Heart left ventricle (tissue), 16 donors: ENCODE data around the gene GALNT9. TPM values are rescaled to one million over a fixed set of nuclear protein-coding genes. Genes with fewer than 3 reads are reported as not detected.
A peak's percentile ranks its signal among the peaks of the same experiment; 100 is the strongest.

Source experiments
- ATAC-seq, 4 donors: fragments of 200-7000 bp; cut with Tn5 transposase; one replicate each; pipeline ENCODE4 v1.9.1; 2020 to 2022; ENCODE audit warnings: moderate library complexity in 4 of 4, mild to moderate bottlenecking in 3 of 4, moderate number of reproducible peaks in 1 of 4
- DNase-seq, 5 donors: peaks; one replicate each; pipeline ENCODE4 v3.0.0-alpha.2; 2020
- H3K27ac ChIP-seq, 12 donors: fragments of 200-600 bp; sonication (generic) in 4 of 12; one replicate each; pipeline versions ENCODE4 v1.5.0 to v1.8.0; 2016 to 2022; ENCODE audit warnings: mild to moderate bottlenecking in 2 of 12
- H3K27me3 ChIP-seq, 9 donors: fragments of 200-600 bp; sonication (generic) in 2 of 9; one replicate each; pipeline versions ENCODE4 v1.5.1 to v1.8.0; 2016 to 2022; ENCODE audit warnings: mild to moderate bottlenecking in 3 of 9
- H3K36me3 ChIP-seq, 9 donors: fragments of 200-600 bp; sonication (generic) in 2 of 9; one replicate each; pipeline versions ENCODE4 v1.5.0 to v1.8.0; 2018 to 2022; ENCODE audit warnings: mild to moderate bottlenecking in 2 of 9
- H3K4me1 ChIP-seq, 12 donors: fragments of 200-600 bp; sonication (generic) in 4 of 12; one replicate each; pipeline versions ENCODE4 v1.5.0 to v1.8.0; 2016 to 2022; ENCODE audit warnings: mild to moderate bottlenecking in 3 of 12
- H3K4me3 ChIP-seq, 12 donors: fragments of 200-600 bp; sonication (generic) in 4 of 12; one replicate each; pipeline versions ENCODE4 v1.5.0 to v1.8.0; 2017 to 2022; ENCODE audit warnings: mild to moderate bottlenecking in 9 of 12, moderate library complexity in 4 of 12
- H3K9me3 ChIP-seq, 12 donors: fragments of 200-600 bp; sonication (generic) in 4 of 12; one replicate each; pipeline versions ENCODE4 v1.5.0 to v1.8.0; 2016 to 2022; ENCODE audit warnings: mild to moderate bottlenecking in 1 of 12
- POLR2A ChIP-seq, 2 donors: fragments of 450-650 bp; IDR thresholded peaks; one replicate each; pipeline ENCODE4 v1.6.1; 2017; ENCODE audit warnings: antibody characterized with exemption in 2 of 2, mild to moderate bottlenecking in 2 of 2, moderate library complexity in 2 of 2
- WGBS, 4 donors: extraction: QIAGEN DNeasy Blood & Tissue Kit in 2 of 4; methylation state at CpG; one replicate each; pipeline versions ENCODE4 v1.1.5 to v1.1.7; 2013 to 2018; 5-methylcytosine and 5-hydroxymethylcytosine counted together
- intact Hi-C, 10 donors: fragments of 100-400 bp; cut with DNase I; formaldehyde crosslinking; loops; one replicate each; pipeline versions ENCODE4 v1.11.1 to v1.14.2; 2022
- polyA plus RNA-seq, 2 donors: library from polyadenylated mRNA; stranded (reverse); fragments of 200-250 nt; gene quantifications; one replicate each; pipeline ENCODE4 v1.2.3, GENCODE V29; 2013
- total RNA-seq, 9 donors: library from RNA; depleted of rRNA in 2 of 9; stranded (reverse); fragments of >200 nt in 2 of 9; fragmentation: NEBNext Ultra II Directional in 3 of 9; extraction: Animal tissue kit (Norgen Biotek cat#: 25700) in 3 of 9; gene quantifications; one replicate each; pipeline versions ENCODE4 v1.1.0 to v1.2.4, GENCODE V29; 2016 to 2023
- TF ChIP-seq, protein P1 (sequence below), 12 donors: fragments of 200-600 bp; sonication (generic) in 4 of 12; IDR thresholded peaks; one replicate each; pipeline versions ENCODE4 v1.5.0 to v1.8.0; 2018 to 2022; ENCODE audit warnings: antibody characterized with exemption in 12 of 12, mild to moderate bottlenecking in 5 of 12
- donor health status: ischemic (EF 13 %, LVEDD 7.1; RV severe dilation, severe dysfunction).
- donor health status: healthy with polysubstance abuse.
- donor health status: DM: no; HTN: yes; CAD: no.
- donor health status: DM: no; HTN: no; CAD: no.
- donor health status: ischemic (EF 25% LVEDD 6.9; RV normal size, moderate dysfunction).
- donor health status: ischemic (EF 25% LVEDD 5.7; RV mildly dilated, moderate dysfunction).
- donor health status: healthy.
- donor health status: DM: yes; HTN: yes; CAD: no.
- donor health status: ischemic (EF 35%, LVEDD 5.7; RV mildly dilated, moderate dysfunction).
- donor health status: nonischemic (EF 11% LVEDD 7.7; RV severe dilation, severe dysfunction).
- donor health status: DM: yes; HTN: yes; CAD: no.
- donor health status: PGD.
- donor health status: ischemic (EF 29% LVEDD 5.4; RV normal size, mild dysfunction).
- donor health status: nonischemic (EF 23%, LVEDD 6.1; RV moderate dilation, normal function).

Gene GALNT9
- total and polyA plus RNA-seq, 11 donors = 10.3 TPM; not detected in 10

DNA sequence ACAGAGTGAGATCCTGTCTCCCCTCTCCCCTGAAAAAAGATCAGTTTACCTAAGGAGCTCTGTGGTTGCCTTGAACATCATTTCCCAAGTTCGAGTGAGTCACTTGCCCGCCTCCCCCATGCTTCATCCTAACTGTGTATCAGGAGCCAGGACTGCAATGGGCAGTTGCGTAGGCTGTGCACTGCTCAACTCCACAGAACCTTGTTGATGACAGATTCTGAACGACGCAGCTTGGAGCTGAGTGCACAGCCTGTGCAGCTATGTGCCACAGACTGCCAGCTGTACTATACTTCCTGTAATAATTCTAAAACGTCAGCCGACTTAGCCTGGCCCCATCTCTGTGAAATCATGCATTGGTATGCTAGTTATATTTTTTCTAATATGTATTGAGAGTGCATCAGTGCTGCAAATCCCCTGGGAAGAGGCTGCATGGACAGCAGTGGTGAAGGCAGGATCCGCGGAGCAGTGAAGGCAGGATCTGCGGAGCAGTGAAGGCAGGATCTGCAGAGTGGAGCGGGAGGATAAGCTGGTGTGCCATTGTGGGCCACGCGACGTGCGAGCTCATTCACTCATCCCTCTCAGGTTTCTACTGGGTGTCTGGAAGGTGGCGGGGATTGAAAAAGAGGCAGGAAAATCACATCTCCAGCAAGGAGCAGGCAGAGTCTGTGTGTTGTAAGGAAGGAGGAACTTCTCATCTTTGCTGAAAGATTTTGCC, 80.8 kb downstream of the GALNT9 start:
- H3K4me3 ChIP-seq = no peak overlapping the region
- no peak for ATAC-seq
- DNase-seq = peak in 1 of 5 donors; percentile 54
- no peaks in the 10 kb centered on the region for H3K36me3 ChIP-seq
- no peaks in the 10 kb centered on the region for H3K9me3 ChIP-seq
- TF ChIP-seq, protein P1, sequence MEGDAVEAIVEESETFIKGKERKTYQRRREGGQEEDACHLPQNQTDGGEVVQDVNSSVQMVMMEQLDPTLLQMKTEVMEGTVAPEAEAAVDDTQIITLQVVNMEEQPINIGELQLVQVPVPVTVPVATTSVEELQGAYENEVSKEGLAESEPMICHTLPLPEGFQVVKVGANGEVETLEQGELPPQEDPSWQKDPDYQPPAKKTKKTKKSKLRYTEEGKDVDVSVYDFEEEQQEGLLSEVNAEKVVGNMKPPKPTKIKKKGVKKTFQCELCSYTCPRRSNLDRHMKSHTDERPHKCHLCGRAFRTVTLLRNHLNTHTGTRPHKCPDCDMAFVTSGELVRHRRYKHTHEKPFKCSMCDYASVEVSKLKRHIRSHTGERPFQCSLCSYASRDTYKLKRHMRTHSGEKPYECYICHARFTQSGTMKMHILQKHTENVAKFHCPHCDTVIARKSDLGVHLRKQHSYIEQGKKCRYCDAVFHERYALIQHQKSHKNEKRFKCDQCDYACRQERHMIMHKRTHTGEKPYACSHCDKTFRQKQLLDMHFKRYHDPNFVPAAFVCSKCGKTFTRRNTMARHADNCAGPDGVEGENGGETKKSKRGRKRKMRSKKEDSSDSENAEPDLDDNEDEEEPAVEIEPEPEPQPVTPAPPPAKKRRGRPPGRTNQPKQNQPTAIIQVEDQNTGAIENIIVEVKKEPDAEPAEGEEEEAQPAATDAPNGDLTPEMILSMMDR (IDR thresholded peaks at IDR 0.05) = no peak
- no peak for TF ChIP-seq POLR2A (IDR thresholded peaks at IDR 0.05)
- no peaks in the 10 kb centered on the region for H3K4me1 ChIP-seq
- 63 to 72% (median 69%) methylated on average over 16 of the region's 16 CpGs for WGBS, 4 donors
- peaks cover 0 to 9% (median 0%) of the 10 kb centered on the region in 9 donors for H3K27me3 ChIP-seq
- H3K27ac ChIP-seq = no peak overlapping the region
- intact Hi-C loops = no loop called here

DNA sequence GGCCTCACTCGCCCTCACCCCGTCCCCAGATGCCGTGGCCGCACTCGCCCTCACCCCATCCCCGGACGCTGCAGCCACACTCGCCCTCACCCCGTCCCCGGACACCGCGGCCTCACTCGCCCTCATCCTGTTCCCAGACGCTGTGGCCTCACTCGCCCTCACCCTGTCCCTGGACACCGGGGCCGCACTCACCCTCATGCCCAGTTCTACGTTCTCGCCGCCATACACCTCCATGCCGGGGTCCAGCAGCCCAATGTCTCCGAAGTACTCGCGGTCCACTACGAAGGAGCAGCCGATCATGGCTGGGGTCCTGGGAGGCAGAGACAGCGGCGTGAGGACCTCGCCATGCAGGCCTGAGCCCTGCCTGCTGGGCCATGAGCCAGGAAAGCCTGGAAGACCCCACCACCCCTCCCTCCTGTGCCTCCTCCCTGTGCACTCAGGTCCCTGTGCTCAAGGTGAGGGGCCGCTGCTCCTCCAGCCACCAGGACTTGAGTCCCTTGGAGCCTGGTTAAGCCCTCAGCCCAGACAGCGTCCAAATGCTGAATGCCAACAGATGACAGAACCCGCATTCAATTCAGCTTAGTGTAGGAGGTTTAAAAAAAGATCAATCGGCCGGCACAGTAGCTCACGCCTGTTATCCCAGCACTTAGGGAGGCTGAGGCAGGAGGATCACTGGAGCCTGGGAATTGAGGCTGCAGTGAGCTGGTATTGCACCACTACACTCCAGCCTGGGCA, 81.5 kb downstream of the GALNT9 start:
- Histone ChIP-seq H3K27me3 (peaks cover 0 to 9% (median 0%) of the 10 kb centered on the region in 9 donors), H3K4me3 (no peak overlapping the region), H3K36me3 (no peaks in the 10 kb centered on the region), H3K9me3 (no peaks in the 10 kb centered on the region), H3K4me1 (no peaks in the 10 kb centered on the region), H3K27ac (no peak overlapping the region)
- TF ChIP-seq, protein P1 (IDR thresholded peaks at IDR 0.05) = no peak
- TF ChIP-seq POLR2A (IDR thresholded peaks at IDR 0.05) = no peak
- WGBS, 4 donors = 90 to 93% (median 91%) methylated on average over 32 to 35 of the region's 35 CpGs
- peak in 1 of 4 donors; percentile 31 for ATAC-seq
- DNase-seq = peak in 1 of 5 donors; percentile 58
- intact Hi-C loops = no loop called here

DNA sequence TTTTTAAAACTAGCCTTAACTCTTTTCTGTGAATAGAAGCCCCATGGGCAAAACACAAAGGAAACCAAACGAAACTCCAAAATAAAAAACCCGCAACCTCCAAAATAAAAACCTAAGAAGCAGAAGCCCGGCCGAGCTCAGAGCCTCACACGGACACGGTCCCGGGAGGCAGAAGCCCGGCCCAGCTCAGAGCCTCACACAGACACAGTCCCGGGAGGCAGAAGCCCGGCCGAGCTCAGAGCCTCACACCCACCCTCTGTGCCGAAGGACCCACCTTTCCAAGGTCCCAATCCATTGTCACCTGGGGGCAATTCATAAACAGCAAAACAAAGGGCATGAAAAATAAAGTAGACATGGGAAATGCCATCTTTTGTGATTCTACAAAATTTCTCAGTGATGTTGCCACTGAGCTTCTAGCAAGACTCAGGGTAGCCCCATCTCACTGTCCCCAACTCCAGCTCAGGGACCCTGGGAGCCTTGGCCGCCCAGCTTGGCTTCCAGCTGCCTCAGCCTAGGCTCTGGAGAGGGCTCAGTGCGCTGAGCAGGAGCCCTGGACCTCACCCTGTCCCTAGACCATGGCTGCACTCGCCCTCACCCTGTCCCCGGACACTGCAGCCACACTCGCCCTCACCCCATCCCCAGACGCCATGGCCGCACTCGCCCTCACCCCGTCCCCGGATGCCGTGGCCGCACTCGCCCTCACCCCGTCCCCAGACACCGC, 82.2 kb downstream of the GALNT9 start:
- peak in 1 of 5 donors; percentile 31 for DNase-seq
- WGBS, 4 donors = 73 to 87% (median 83%) methylated on average over 18 to 27 of the region's 27 CpGs

More for the DNA sequence above, 82.2 kb downstream of the GALNT9 start:
- intact Hi-C loops = no loop called here
- Histone ChIP-seq H3K36me3 (no peaks in the 10 kb centered on the region), H3K4me3 (no peak overlapping the region), H3K27ac (no peak overlapping the region), H3K9me3 (no peaks in the 10 kb centered on the region), H3K27me3 (peaks cover 0 to 8% (median 0%) of the 10 kb centered on the region in 9 donors), H3K4me1 (no peaks in the 10 kb centered on the region)
- ATAC-seq = peak in 1 of 4 donors; percentile 7
- TF ChIP-seq, protein P1 (IDR thresholded peaks at IDR 0.05) = no peak
- no peak for TF ChIP-seq POLR2A (IDR thresholded peaks at IDR 0.05)
